DMS53 treated with DMSO at 0.1 percent for 48 hours (cell line): ENCODE measurements around the gene RPE65.
"Not testable (repeated sequence)": the region's sequence is repeated elsewhere in the genome, so short reads cannot be mapped to it uniquely, and the experiment has no call there.

Source experiments
- DNase-seq: peaks from one replicate; lab custom pipeline; 2025; ENCODE audit not compliant: unreplicated experiment; lab: John Stamatoyannopoulos, UW

The RPE65 gene

DNA sequence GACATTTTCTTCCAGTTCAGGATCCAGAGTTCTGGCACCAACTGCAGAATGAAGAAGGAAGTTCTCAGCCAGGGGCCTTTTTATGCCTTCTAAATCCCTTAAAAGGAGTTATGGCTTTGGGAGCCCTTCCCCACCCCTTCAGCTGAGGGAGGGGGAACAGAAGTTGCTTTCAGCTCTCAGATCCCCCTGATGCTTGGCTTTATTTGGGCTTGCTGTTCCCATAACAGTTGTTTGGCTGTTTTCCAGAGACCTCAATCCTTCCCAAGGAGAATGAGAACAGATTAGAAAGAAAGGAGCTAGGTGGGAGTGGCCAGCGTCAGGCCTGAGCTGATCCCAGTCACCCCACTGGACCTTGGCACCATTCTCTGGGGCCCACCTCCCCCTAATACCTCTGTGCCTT is at the start of gene RPE65:
Gene RPE65, minus strand, starts transcription at position 54 of the 400 bp plus-strand sequence. Its CDS starts 49 bp downstream, at position 5.
- DNase-seq: no peak

DNA sequence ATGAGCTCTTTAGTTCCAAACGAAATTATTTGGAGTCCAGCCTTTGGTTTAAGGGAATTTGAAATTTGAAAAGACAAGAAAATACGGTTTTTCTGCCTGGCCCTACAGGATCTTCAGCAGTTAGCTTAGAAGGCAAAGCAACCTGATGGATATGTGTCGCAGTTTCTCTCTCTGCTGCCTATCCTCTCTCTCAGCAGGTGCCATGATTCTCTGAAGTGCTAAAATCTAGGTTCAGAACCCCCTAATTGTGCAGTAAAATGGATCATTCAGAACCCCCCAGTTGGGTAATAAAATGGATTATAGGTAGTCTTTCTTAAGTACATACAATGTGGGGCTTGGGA is 47.6 kb upstream of the RPE65 start:
- no peak for DNase-seq

DNA sequence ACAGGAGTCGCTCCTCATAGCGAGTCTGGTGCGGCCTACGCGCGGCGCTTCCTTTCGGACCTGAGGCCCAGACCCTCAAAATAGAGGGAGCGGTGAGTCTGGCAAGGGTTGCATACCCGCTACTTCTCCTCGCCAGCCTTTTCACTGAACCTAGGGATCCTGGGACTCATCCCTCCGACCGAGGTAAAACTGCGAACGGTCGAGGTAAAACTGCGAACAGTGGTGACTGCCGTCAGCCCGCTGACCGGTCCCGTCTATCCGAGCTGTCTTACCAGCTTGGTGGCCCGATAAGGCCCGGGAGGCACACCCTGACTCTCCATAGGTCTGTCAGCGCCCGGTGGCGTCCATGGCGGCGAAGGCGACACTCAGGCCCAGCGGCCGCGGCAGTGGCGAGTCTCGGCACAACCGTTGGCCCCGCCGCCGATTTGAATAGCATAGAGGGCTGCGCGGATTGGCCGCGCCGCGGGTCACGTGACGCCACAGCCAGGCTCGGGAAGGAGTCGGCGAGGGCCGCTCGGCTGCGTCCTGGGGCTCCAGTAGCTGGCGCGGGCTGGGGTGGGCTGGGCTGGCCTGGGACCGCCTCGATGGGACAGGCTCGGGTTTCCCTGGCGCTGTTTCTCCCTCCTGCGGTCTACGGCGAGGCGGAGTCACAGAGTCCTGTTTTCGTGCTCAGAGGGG is 47.1 kb upstream of the RPE65 start, which contains the start of gene DEPDC1:
Gene DEPDC1, minus strand, starts transcription at position 403 of the 678 bp plus-strand sequence. Its CDS starts 83 bp downstream, at position 320.
- peak; percentile 97 for DNase-seq

DNA sequence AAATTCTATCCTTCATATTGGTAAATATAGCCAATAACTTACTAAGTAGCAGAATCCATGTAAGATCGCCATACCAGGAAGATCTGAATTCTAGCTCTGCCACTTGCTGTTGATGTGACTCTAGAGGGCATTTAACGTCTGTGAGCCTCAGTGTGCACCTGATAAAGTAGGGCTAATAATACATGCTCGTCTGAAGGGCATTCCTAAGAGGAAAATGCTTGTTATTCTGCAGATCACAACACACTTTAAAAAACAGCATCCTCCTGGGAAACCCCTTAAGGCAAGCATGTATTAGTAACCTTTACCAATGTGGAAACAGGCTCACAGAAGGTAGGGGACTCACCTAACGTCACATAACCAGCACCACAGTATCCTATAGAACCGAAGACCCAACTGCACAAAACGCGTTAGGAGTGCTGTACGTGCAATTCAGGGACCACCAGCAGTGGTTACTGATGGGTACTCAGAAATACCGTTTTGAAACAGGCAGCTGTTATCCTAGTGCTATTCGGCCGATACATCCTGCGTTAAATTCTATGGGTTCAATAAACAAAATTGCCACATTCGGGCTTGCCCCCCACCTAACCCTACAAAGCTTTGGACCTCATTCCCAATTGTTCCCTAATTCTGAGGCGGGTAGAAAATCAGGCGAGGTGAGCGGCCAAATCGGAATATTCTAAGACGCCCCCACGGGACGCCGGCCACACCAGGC is 46.4 kb upstream of the RPE65 start:
- DNase-seq: peak; percentile 37

DNA sequence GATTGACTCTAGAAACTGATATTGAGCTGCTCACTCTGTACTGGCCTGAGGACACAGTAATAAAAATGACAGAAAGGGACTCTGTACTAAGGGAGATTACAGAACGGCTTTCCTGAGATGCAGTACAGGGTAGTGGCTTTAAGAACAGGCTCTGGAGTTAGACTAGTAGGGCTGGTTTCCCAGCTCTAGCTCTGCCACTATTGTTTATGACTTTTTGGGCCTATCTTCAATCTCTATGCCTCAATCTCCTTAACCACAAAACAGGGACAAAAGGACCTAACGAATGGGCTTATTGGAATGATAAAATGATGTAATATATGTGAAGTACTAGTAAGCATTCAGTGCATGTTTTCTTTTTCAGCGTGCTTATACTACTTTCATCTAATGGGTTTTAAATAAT is 45.8 kb upstream of the RPE65 start:
- DNase-seq: no peak

DNA sequence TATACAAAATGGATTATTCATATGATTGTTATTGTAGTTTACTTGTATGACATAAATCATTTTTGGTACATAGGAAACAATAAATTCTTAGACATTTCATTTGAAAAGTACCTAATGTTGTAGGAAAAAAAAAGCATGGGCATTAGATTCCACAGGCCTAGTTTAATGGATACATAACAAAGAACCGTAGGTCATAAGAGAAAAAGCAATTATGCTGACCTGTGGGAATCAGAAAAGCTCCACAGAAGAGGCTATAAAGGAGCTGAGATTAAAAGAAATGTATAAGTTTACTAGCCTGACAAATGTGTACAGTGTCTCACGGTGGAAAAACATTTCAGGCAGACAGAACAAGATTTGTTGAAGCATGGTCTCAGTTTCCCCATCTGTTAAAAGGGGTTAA is 43.4 kb upstream of the RPE65 start:
- no peak for DNase-seq

DNA sequence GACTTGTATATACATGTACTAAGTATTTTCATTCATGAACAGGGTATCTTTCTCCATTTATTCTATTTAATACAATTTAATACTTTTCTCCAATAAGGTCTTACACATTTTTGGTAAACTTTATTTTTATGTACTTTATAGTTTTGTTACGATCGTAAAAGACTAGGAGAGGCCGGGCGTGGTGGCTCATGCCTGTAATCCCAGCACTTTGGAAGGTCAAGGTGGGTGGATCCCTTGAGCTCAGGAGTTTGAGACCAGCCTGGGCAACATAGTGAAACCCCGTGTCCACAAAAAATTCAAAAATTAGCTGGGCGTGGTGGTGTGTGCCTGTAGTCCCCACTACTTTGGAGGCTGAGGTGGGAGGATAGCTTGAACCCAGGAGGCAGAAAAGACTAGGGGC is 42.5 kb upstream of the RPE65 start:
- not testable (repeated sequence) for DNase-seq

DNA sequence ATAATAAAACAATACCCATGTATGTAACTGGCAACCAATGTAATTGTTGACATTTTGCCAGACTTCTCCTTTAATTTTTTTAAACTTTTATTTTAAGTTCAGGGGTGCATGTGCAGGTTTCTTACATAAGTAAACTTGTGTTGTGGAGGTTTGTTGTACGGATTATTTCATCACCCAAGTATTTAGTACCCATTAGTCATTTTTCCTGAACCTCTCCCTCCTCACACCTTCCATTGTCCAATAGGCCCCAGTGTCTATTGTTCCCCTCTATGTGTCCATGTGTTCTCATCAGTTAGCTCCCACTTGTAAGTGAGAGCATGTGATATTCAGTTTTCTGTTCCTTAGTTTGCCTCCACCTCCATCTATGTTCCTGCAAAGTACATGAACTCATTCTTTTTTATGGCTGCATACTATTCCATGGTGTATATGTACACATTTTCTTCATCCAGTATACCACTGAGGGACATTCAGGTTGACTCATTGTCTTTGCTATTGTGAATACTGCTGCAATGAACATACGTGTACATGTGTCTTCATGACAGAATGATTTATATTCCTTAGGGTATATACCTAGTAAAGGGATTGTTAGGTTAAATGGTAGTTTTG is 40.4 kb upstream of the RPE65 start:
- DNase-seq: no peak

DNA sequence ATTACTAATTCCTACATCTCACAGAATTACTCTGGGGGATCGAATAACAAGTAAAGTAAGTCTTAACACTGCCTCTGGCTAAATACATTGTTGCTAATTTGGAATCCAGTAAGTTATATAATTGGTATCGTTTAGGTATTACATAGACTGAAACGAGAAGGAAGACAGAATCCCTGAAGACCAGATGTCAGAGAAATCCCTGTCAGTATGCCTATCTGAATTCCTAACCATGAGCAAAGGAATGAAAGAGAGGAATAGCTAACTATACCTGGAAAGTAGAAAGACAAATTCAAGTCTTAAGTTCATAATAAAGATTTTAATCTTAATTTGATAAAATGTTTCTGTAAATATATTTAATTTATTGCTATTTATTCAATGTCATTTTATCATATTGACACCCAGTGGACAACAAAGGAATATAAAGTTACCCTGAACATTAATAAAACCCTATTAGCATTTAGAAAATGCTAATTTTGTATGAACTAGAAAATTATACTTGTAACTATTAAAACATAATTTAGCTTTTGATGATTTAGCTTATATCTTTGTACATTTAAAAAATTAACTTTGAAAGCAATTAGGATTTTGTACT is 35.8 kb upstream of the RPE65 start:
- DNase-seq: no peak

DNA sequence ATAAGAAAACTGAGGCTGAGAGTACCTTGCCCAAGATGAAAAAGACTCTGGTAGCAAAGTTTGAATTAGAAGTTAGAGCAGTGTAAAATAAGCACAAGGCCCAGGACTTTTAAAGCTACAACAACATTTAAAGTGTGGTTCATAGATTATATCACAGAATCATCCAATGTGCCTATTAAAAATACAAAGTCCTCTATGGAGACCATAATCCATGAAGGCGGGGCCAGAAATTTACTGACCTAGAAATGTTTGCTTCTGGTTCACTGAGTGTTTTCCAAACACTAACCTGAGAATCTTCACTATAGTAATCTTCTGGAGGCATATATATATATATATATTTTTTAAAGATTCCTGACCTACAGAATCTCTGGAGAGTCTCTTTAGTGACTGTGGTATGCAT is 34.9 kb upstream of the RPE65 start:
- DNase-seq: no peak

DNA sequence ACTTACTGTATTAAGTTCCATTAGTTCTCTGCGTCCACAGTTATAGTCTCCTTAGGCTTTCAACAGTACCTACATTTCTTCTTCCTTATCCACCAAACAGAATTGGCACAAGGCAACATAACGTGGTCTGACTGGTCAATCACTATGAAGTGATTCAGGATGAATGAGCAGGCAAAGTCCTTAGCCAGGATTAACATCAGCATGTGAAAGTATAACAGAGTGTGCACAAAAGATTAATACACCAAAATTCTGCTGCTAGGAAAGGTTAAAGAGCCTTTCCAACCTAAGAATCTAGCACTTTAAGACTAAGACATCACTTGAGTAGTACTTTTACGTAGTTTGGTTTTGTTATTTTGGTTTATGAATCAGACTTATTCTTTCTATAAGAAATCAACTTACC is 31.3 kb upstream of the RPE65 start:
- no peak for DNase-seq

DNA sequence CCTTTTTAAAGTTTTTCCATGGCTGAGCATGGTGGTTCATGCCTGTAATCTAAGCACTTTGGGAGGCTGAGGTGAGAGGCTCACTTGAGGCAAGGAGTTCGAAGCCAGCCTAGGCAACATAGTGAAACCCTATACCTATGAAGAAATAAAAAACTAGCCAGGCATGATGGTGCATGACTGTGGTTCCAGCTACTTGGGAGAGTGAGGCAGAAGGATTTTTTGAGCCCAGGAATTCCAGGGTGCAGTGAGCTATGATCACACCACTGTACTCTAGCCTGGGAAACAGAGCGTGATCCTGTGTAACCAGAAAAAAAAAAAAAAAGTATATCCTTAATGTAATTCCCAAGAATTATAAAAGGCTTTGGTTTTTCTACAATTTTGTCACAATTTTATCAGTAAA is 29.7 kb upstream of the RPE65 start:
- DNase-seq: no peak

DNA sequence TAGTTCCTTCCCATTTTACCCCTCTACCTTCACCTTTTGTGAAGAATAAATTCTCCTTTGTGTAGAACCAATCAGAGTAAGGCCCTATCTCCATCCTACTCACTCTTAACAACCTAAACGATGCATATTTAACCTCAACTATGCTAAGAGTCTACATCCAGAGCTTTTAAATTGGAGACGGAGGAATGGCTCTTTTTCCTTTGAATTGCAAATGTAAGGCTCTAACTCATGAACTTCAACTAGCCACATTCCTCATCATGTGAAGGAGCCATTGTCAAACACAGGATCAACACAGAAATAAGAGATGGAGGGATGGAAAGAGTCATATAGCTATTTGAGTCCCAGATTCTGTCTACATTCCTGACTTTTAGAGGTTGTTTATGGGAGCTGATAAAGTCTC is 28.9 kb upstream of the RPE65 start:
- no peak for DNase-seq

DNA sequence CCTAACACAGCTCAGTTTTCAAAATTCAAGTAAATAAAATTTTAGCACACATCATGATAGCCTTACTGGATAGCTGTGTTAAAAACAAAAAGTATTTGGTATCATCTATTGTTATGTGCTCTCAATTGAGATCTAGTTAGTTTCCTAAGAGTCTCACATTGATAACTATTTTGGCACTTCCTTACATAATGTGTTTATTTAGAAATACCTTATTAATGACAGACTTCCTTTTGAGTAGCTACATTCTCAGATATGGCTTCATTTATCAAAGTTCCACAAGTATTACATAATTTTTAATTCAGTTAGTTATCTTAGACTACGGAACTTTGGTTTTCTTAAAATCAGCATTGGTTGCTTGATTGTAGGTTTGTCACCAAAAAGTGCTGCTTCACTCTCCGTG is 26.9 kb upstream of the RPE65 start:
- DNase-seq: not testable (repeated sequence)

DNA sequence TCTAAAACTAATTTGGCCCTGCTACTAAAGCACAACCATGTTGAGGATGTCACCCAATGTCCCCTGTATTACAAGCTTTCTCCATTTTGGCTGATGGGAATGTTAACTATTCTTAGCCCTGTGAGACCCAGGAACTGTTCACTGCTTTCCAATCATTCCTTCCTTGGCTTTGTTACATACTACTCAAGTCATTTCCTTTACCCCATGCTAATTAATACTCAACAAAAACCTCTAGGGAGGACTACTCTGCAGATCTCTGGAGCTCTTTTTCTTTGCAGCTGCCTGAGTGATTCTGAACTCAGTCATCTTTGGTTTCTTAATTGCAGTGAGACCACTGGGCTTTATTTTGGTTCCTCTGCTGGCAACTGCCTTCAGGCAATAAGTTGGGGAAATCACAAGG is 23.3 kb upstream of the RPE65 start:
- no peak for DNase-seq

DNA sequence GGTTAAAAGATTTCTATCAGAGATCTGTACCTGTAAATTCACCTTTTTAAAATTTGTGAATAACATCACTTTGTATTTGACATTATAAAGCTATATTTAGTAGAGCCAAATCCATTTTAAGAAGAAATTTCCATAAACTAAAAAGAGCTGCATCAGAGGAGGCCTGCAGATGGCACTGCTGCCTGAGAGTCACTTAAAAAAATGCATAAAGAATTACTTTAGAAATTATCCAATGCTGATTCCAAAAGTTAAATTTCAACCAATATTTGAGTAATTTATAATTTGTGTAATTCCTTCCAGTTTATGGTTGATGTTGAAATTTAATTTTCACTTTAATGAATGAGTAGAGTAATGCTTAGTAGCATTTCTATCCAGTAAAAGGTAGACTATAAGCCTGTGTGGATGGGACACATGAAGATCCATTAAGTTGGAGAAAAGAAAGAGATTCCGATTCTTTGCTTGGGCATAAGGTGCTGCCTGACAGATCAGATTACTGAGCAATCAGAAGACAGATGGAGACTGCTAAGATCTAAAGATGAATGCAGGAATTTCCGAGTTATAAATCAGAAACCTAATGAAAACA is 20.7 kb upstream of the RPE65 start:
- DNase-seq: peak; percentile 68

DNA sequence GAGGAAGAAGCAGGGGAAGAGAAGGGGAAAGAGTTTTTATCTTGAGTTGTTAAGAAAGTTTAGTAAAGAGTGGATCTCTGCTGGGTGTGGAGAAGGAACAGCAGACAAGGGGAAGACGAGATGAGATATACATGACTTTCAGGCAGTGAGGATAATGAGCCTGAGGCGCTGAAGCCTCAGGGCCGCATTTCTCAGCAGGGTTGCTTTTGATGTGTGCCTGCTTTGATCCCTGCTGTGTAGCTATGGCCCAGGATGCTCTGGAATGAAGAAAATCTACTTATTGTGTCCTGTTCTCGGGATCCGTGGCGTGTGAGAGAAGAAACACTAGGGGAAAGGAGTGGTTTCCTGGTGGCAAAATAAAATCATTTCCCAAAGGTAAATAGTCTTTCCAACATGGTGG is 15.1 kb upstream of the RPE65 start:
- DNase-seq: no peak

DNA sequence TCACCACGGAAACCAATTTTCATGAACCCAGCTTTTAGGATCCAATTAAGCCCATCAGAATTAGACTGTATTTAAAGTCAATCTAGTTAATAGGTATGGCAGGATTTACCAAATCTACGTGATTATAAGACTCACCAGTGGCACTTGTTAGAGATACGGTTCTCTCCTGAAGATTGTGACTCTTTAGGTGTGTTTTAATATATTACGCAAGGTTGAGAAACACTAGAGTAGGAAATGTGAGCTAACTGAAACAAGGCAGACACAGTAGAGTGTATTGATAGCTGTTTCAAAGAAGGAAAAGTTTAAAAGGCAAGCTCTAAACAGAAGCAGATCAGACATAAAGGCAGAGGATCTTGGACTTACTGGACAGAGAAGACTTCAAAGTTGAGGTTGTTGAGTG is 11.2 kb upstream of the RPE65 start:
- no peak for DNase-seq

DNA sequence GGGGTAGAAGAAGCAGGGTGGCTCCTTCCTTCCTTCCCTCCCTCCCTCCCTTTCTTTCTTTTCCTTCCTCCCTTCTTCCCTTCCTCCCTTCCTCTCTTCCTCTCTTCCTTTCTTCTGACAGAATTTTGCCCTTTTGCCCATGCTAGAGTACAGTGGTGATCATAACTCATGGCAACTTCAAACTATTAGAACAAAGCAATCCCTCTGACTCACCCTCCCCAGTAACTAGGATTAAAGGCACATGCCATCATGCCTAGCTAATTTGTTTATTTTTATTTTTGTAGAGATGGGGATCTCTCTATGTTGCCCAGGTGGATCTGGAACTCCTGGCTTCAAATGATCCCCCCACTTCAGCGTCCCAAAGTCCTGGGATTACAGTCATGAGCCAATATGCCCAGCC is 10.0 kb upstream of the RPE65 start:
- DNase-seq: no peak

DNA sequence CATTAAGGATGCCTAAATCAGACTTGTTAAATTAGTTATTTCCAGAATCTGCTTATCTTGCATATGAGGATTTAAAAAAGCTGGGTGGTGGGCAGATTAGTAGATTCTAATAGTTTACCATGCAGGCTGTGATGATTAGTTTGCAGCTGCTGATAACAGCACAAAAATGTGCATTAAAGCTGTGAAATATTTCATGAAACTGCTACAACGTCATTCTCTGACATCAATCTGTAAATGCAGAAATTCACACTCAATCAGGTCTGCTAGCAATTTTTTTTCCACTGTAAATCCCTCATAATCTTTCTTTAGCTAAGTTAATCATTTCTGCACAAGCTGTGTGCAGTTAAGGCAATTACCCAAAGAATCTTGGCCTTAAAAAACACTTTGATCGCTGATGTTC is 9.3 kb upstream of the RPE65 start:
- DNase-seq: no peak

DNA sequence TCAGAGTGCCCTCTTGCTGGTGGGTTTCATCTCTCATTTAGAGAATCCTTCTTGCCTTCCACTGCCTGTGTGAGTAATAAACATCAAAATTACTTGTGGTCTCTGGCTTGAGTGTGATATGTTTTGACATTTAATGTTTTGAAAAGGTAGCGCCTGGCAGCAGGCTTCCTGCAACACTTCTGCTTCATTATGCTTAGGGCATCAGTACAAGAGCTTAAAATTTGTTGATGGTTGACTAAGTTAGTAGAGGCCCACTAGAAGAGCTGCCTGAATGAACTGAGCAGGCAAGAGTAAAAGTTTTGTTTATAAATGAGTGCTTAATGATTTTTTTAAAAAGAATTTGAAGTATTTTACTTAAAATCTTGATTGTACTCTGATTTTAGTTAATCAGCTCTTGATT is 6.4 kb upstream of the RPE65 start:
- DNase-seq: no peak

DNA sequence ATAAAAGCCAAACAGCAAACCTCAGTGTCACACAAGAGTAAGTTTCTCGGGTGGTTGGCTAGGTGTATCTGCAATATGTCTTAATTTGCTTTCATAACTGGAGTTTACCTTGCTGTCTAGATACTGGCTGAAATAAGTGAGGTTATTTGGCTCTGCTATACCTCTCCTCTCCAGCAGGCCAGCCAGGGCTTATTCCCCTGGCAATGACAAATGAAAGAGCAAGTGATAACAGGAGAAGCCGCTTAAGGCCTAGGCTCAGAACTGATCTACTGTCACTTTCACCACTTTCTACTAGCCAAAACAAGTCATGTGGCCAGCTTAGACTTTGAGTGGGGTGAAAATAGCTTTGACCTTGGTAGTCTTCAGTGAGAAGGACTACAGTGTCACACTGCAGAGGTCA is 4.8 kb upstream of the RPE65 start:
- DNase-seq: no peak
